ENCODE results near the gene ANO7. TPM values are rescaled to one million over a fixed set of nuclear protein-coding genes. Genes with fewer than 3 reads are reported as not detected.

ANO7 gene
- total and polyA plus RNA-seq, 2 of the 13 experiments (the other 11 are each of a cell fraction or from before 2014, with no cell fraction given): 4.1 to 4.9 TPM

DNA sequence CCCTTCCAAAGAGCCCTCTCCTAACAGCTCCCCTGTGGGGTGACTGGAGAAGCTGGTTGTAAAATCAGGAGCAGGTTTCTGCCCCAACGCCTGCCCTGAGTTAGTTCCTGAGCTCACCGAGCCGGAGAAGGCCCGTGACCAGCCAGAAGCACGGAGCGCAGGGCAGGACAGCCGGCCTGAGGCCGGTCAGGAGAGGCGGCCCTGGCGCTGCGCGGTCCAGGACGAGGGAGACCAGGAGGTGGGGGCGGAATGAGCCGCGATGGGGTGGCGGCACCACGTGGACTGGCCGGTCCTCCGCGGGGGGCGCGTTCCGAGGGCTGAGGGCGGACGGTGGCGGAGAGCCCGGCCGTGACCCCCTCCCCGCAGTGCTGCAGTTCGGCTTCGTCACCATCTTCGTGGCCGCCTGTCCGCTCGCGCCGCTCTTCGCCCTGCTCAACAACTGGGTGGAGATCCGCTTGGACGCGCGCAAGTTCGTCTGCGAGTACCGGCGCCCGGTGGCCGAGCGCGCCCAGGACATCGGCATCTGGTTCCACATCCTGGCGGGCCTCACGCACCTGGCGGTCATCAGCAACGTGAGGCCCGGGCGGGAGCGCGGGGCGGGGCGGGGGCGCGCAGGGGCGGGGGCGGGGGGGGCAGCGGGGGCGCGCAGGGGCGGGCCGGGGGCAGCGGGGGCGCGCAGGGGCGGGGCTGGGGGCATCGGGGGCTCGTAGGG lies 29.0 kb downstream of the ANO7 start (continued):
- TF ChIP-seq ZBTB40 (IDR thresholded peaks at IDR 0.05) (no peak), ZBTB40 (CRISPR knock-in tag; IDR thresholded peaks at IDR 0.05) (peak; percentile 58), SUZ12 (IDR thresholded peaks at IDR 0.05; ENCODE audit: low read depth, low read length) (no peak), KLF9 (CRISPR knock-in tag; IDR thresholded peaks at IDR 0.05; ENCODE audit: low read depth) (no peak; the same call in 1 of the 2 replicates), ZNF709 (CRISPR knock-in tag; IDR thresholded peaks at IDR 0.05) (no peak; the same call in 1 of the 2 replicates), ZNF614 (CRISPR knock-in tag; IDR thresholded peaks at IDR 0.05; ENCODE audit: borderline replicate concordance) (peak; percentile 50; the same call in 1 of the 2 replicates), ZNF367 (CRISPR knock-in tag; IDR thresholded peaks at IDR 0.05; ENCODE audit: borderline replicate concordance) (no peak), SOX5 (CRISPR knock-in tag; IDR thresholded peaks at IDR 0.05; ENCODE audit: borderline replicate concordance) (no peak), ZNF549 (CRISPR knock-in tag; IDR thresholded peaks at IDR 0.05) (no peak), HNF4A (CRISPR knock-in tag; IDR thresholded peaks at IDR 0.05) (peak; percentile 3; the same call in 1 of the 2 replicates), SMYD3 (CRISPR knock-in tag; IDR thresholded peaks at IDR 0.05) (no peak; the same call in 1 of the 2 replicates), ZNF788 (CRISPR knock-in tag; IDR thresholded peaks at IDR 0.05; ENCODE audit: borderline replicate concordance) (peak; percentile 45; the same call in 1 of the 2 replicates), ZNF205 (CRISPR knock-in tag; IDR thresholded peaks at IDR 0.05) (peak; percentile 53; the same call in 1 of the 2 replicates), ZNF441 (CRISPR knock-in tag; IDR thresholded peaks at IDR 0.05; ENCODE audit: borderline replicate concordance) (no peak; the same call in 1 of the 2 replicates), ZNF121 (CRISPR knock-in tag; IDR thresholded peaks at IDR 0.05) (no peak), ZFP41 (CRISPR knock-in tag; IDR thresholded peaks at IDR 0.05; ENCODE audit: borderline replicate concordance) (peak; percentile 79; the same call in 1 of the 2 replicates), ZNF556 (CRISPR knock-in tag; IDR thresholded peaks at IDR 0.05; ENCODE audit: borderline replicate concordance) (peak; percentile 79), KDM5A (IDR thresholded peaks at IDR 0.05; ENCODE audit: borderline replicate concordance, low read length) (no peak; the same call in 1 of the 2 replicates)
- TF ChIP-seq, protein P1, sequence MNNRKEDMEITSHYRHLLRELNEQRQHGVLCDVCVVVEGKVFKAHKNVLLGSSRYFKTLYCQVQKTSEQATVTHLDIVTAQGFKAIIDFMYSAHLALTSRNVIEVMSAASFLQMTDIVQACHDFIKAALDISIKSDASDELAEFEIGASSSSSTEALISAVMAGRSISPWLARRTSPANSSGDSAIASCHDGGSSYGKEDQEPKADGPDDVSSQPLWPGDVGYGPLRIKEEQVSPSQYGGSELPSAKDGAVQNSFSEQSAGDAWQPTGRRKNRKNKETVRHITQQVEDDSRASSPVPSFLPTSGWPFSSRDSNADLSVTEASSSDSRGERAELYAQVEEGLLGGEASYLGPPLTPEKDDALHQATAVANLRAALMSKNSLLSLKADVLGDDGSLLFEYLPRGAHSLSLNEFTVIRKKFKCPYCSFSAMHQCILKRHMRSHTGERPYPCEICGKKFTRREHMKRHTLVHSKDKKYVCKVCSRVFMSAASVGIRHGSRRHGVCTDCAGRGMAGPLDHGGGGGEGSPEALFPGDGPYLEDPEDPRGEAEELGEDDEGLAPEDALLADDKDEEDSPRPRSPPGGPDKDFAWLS (CRISPR knock-in tag; IDR thresholded peaks at IDR 0.05; ENCODE audit: borderline replicate concordance): 0 out of 2 replicates have a peak, but pooled peaks have one; percentile 54
